GM12878 (cell line): Measurements from ENCODE around the gene HIVEP3. TPM values are rescaled to one million over a fixed set of nuclear protein-coding genes. Genes with fewer than 3 reads are reported as not detected.

Experiments used
- CHD2 ChIP-seq: IDR thresholded peaks from 2 replicates; pipeline ENCODE4 v1.6.1; 2011; ENCODE audit warnings: low read depth, low read length, improper control_type of control experiment, borderline replicate concordance
- GABPA ChIP-seq: IDR thresholded peaks from 2 replicates; pipeline ENCODE4 v1.6.1; 2014; ENCODE audit warnings: antibody characterized with exemption, low read depth, mild to moderate bottlenecking, inconsistent platforms
- IKZF1 ChIP-seq: fragments of 450-650 bp; conservative IDR thresholded peaks from 2 replicates; pipeline ENCODE4 v1.6.1; 2017; ENCODE audit warnings: antibody characterized with exemption, mild to moderate bottlenecking
- MEF2A ChIP-seq: IDR thresholded peaks from 2 replicates; pipeline ENCODE4 v1.6.1; 2011; ENCODE audit warnings: low read depth, mild to moderate bottlenecking, low read length, moderate library complexity; ENCODE audit not compliant: insufficient read depth
- SREBF1 ChIP-seq: IDR thresholded peaks from 2 replicates; pipeline ENCODE4 v1.6.1; 2012; ENCODE audit warnings: mild to moderate bottlenecking, low read length
- polyA plus RNA-seq, 11 experiments: library from polyadenylated mRNA; depleted of rRNA in 4 of 11; unstranded in 6 of 11; stranded (reverse) in 5 of 11; fragments of >200 nt; fragmentation: Nextera tagmentation in 4 of 11; fragmentation: Illumina TruSeq in 1 of 11; extraction: Ambion mirVana in 4 of 11; extraction: Trizol in 1 of 11; gene quantifications; 1 replicate in 1 of 11; 2 replicates in 10 of 11; pipeline versions ENCODE4 v1.2.1 to v1.2.3, GENCODE V29; 2011 to 2016; ENCODE audit warnings: inconsistent platforms in 2 of 11, missing spikeins in 2 of 11, low read depth in 1 of 11
- total RNA-seq, 4 experiments: library from RNA; depleted of rRNA in 3 of 4; stranded (reverse); fragments of >200 nt in 3 of 4; fragmentation: Illumina TruSeq in 1 of 4; extraction: Trizol in 1 of 4; gene quantifications; 2 replicates each; pipeline versions ENCODE4 v1.2.1 to v1.2.3, GENCODE V29; 2013 to 2021
- TF ChIP-seq, protein P1 (sequence below): fragments of 450-650 bp; IDR thresholded peaks from 2 replicates; pipeline ENCODE4 v1.6.1; 2017; ENCODE audit warnings: mild to moderate bottlenecking, low read depth, inconsistent platforms; ENCODE audit not compliant: poor library complexity, severe bottlenecking
- TF ChIP-seq, protein P2 (sequence below): IDR thresholded peaks from 2 replicates; pipeline ENCODE4 v1.6.1; 2012; ENCODE audit warnings: low read length, inconsistent platforms
- TF ChIP-seq, protein P3 (sequence below): IDR thresholded peaks from 2 replicates; pipeline ENCODE4 v1.6.1; 2011; ENCODE audit warnings: borderline replicate concordance, low read depth, mild to moderate bottlenecking, moderate library complexity, low read length; ENCODE audit not compliant: insufficient read depth, poor library complexity, severe bottlenecking

HIVEP3 gene
- total and polyA plus RNA-seq, 10 of the 15 experiments (the other 5 are each of a cell fraction or from before 2014, with no cell fraction given) = 1.8 to 13.6 (median 3.8) TPM

DNA sequence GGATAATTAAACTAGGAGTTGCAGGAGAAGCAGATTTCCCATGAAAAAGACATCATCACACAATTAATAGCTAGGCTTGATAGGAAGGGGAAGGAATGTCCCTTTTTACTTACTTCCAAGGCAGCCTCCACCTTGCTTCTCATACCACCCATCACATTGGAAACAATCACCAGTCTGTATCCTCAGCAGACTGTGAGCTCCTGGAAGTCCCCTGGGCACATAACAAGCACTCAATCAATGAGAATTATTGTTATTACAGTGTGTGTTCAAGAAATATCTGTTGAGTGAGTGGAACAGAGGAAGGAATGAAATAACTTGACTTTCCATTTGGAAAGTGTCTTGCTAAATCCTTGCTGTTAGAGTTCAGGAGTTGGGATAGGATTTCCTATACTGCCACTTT is 36.2 kb downstream of the HIVEP3 start (continued):
- TF ChIP-seq, protein P1, sequence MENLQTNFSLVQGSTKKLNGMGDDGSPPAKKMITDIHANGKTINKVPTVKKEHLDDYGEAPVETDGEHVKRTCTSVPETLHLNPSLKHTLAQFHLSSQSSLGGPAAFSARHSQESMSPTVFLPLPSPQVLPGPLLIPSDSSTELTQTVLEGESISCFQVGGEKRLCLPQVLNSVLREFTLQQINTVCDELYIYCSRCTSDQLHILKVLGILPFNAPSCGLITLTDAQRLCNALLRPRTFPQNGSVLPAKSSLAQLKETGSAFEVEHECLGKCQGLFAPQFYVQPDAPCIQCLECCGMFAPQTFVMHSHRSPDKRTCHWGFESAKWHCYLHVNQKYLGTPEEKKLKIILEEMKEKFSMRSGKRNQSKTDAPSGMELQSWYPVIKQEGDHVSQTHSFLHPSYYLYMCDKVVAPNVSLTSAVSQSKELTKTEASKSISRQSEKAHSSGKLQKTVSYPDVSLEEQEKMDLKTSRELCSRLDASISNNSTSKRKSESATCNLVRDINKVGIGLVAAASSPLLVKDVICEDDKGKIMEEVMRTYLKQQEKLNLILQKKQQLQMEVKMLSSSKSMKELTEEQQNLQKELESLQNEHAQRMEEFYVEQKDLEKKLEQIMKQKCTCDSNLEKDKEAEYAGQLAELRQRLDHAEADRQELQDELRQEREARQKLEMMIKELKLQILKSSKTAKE = no peak
- TF ChIP-seq, protein P2, sequence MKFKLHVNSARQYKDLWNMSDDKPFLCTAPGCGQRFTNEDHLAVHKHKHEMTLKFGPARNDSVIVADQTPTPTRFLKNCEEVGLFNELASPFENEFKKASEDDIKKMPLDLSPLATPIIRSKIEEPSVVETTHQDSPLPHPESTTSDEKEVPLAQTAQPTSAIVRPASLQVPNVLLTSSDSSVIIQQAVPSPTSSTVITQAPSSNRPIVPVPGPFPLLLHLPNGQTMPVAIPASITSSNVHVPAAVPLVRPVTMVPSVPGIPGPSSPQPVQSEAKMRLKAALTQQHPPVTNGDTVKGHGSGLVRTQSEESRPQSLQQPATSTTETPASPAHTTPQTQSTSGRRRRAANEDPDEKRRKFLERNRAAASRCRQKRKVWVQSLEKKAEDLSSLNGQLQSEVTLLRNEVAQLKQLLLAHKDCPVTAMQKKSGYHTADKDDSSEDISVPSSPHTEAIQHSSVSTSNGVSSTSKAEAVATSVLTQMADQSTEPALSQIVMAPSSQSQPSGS = no peak
- TF ChIP-seq, protein P3, sequence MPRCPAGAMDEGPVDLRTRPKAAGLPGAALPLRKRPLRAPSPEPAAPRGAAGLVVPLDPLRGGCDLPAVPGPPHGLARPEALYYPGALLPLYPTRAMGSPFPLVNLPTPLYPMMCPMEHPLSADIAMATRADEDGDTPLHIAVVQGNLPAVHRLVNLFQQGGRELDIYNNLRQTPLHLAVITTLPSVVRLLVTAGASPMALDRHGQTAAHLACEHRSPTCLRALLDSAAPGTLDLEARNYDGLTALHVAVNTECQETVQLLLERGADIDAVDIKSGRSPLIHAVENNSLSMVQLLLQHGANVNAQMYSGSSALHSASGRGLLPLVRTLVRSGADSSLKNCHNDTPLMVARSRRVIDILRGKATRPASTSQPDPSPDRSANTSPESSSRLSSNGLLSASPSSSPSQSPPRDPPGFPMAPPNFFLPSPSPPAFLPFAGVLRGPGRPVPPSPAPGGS = no peak
- TF ChIP-seq GABPA (no peak), CHD2 (no peak), SREBF1 (no peak), MEF2A (no peak), IKZF1 (0 out of 2 replicates have a peak, but pooled peaks have one; percentile 26)
